Hepatocyte (in vitro differentiated cells): Measurements from ENCODE around the gene SEMA5A.

Source experiments
- CTCF ChIP-seq: fragments of 200-600 bp; sonication (generic); IDR thresholded peaks from 2 replicates; pipeline ENCODE4 v1.5.1; 2016; ENCODE audit warnings: antibody characterized with exemption, mild to moderate bottlenecking; ENCODE audit not compliant: poor library complexity
- EZH2 ChIP-seq: fragments of 200-600 bp; sonication (generic); IDR thresholded peaks from 2 replicates; pipeline ENCODE4 v1.6.1; 2016; ENCODE audit warnings: antibody characterized with exemption, mild to moderate bottlenecking, borderline replicate concordance
- EZH2phosphoT487 ChIP-seq: fragments of 200-600 bp; sonication (generic); IDR thresholded peaks from one replicate; pipeline ENCODE4 v1.6.1; 2018; ENCODE audit warnings: antibody characterized with exemption, mild to moderate bottlenecking, low read depth, moderate library complexity; ENCODE audit not compliant: unreplicated experiment, severe bottlenecking

- TF ChIP-seq CTCF (no peak), EZH2 (no peak), EZH2phosphoT487 (no peak)
Observed at GRCh38 chr5:9034649-9035048, 511.2 kb downstream of the SEMA5A start.
